ENCODE data around the gene RGS5.

The RGS5 gene

GRCh38 chr1:163168053-163168452 is 34.7 kb downstream of the RGS5 start:
- Histone ChIP-seq H3K4me1 (ENCODE audit: control insufficient read depth, low read length) (peaks cover 4% of the 10 kb centered on the region), H4K20me1 (ENCODE audit: control insufficient read depth, insufficient read depth, low read depth, low read length) (no peaks in the 10 kb centered on the region), H3K79me2 (ENCODE audit: control insufficient read depth, low read length) (no peaks in the 10 kb centered on the region), H3K9me3 (ENCODE audit: control insufficient read depth, insufficient read depth, low read length) (no peaks in the 10 kb centered on the region), H3K4me3 (ENCODE audit: low read length) (no peak overlapping the region), H3K27ac (ENCODE audit: low read depth, low read length) (no peak overlapping the region), H3K27me3 (ENCODE audit: control insufficient read depth, low read length) (peaks cover 2% of the 10 kb centered on the region; the same call in 1 of the 2 replicates), H3K36me3 (ENCODE audit: control insufficient read depth, low read length) (no peaks in the 10 kb centered on the region), H3K4me2 (ENCODE audit: low read length) (no peak overlapping the region), H3F3A (ENCODE audit: control insufficient read depth, insufficient read depth) (no peaks in the 10 kb centered on the region), H3K9me2 (replicated peaks; ENCODE audit: control insufficient read depth, low read length) (no peaks in the 10 kb centered on the region)
- TF ChIP-seq EZH2phosphoT487 (IDR thresholded peaks at IDR 0.05; ENCODE audit: borderline replicate concordance, low read length) = no peak
- no peak for TF ChIP-seq CTCF (IDR thresholded peaks at IDR 0.05; ENCODE audit: low read depth, low read length, poor library complexity, severe bottlenecking)

- H3K9me3 ChIP-seq (ENCODE audit: control insufficient read depth, insufficient read depth, low read length) = no peaks in the 10 kb centered on the region
- no peak overlapping the region for H3K27ac ChIP-seq (ENCODE audit: low read depth, low read length)
- H3K9me2 ChIP-seq (replicated peaks; ENCODE audit: control insufficient read depth, low read length) = no peaks in the 10 kb centered on the region
- H3K27me3 ChIP-seq (ENCODE audit: control insufficient read depth, low read length) = peaks cover 2% of the 10 kb centered on the region; the same call in 1 of the 2 replicates
- no peaks in the 10 kb centered on the region for H3K4me1 ChIP-seq (ENCODE audit: control insufficient read depth, low read length)
- H3K4me2 ChIP-seq (ENCODE audit: low read length) = no peak overlapping the region
- H3K36me3 ChIP-seq (ENCODE audit: control insufficient read depth, low read length) = no peaks in the 10 kb centered on the region
- H3F3A ChIP-seq (ENCODE audit: control insufficient read depth, insufficient read depth) = no peaks in the 10 kb centered on the region
- no peaks in the 10 kb centered on the region for H3K79me2 ChIP-seq (ENCODE audit: control insufficient read depth, low read length)
- H4K20me1 ChIP-seq (ENCODE audit: control insufficient read depth, insufficient read depth, low read depth, low read length) = no peaks in the 10 kb centered on the region
- H3K4me3 ChIP-seq (ENCODE audit: low read length) = no peak overlapping the region
- TF ChIP-seq CTCF (IDR thresholded peaks at IDR 0.05; ENCODE audit: low read depth, low read length, poor library complexity, severe bottlenecking) = no peak
- no peak for TF ChIP-seq EZH2phosphoT487 (IDR thresholded peaks at IDR 0.05; ENCODE audit: borderline replicate concordance, low read length)
Measured at GRCh38 chr1:163166886-163167555, 35.7 kb downstream of the RGS5 start.

GRCh38 chr1:163165119-163165518 is 37.6 kb downstream of the RGS5 start:
- H3K4me3 ChIP-seq (ENCODE audit: low read length) = no peak overlapping the region

More at GRCh38 chr1:163165119-163165518, 37.6 kb downstream of the RGS5 start:
- Histone ChIP-seq H4K20me1 (ENCODE audit: control insufficient read depth, insufficient read depth, low read depth, low read length) (no peaks in the 10 kb centered on the region), H3K4me1 (ENCODE audit: control insufficient read depth, low read length) (no peaks in the 10 kb centered on the region), H3K9me2 (replicated peaks; ENCODE audit: control insufficient read depth, low read length) (no peaks in the 10 kb centered on the region), H3K9me3 (ENCODE audit: control insufficient read depth, insufficient read depth, low read length) (no peaks in the 10 kb centered on the region), H3K79me2 (ENCODE audit: control insufficient read depth, low read length) (no peaks in the 10 kb centered on the region), H3F3A (ENCODE audit: control insufficient read depth, insufficient read depth) (no peaks in the 10 kb centered on the region), H3K27me3 (ENCODE audit: control insufficient read depth, low read length) (peaks cover 2% of the 10 kb centered on the region; the same call in 1 of the 2 replicates), H3K4me2 (ENCODE audit: low read length) (no peak overlapping the region), H3K36me3 (ENCODE audit: control insufficient read depth, low read length) (no peaks in the 10 kb centered on the region), H3K27ac (ENCODE audit: low read depth, low read length) (no peak overlapping the region)
- TF ChIP-seq CTCF (IDR thresholded peaks at IDR 0.05; ENCODE audit: low read depth, low read length, poor library complexity, severe bottlenecking) (no peak), EZH2phosphoT487 (IDR thresholded peaks at IDR 0.05; ENCODE audit: borderline replicate concordance, low read length) (no peak)
